ENCODE data around the gene SMAD4. TPM values are rescaled to one million over a fixed set of nuclear protein-coding genes. Genes with fewer than 3 reads are reported as not detected.
"Not testable (repeated sequence)": the region's sequence is repeated elsewhere in the genome, so short reads cannot be mapped to it uniquely, and the experiment has no call there.

Gene SMAD4
- 97.2 and 108 TPM in 2 replicates for total RNA-seq (2014; rRNA removed; shearing (Covaris generic))

- peak within 1 kb of the TSS; percentile 85 for H3K4me3 ChIP-seq
- no peaks in the 10 kb centered on the region for H3K9me3 ChIP-seq (replicated peaks)
- peak within 1 kb of the TSS; percentile 81 for H3K27ac ChIP-seq
- no peaks in the 10 kb centered on the region for H3K4me1 ChIP-seq
- no peaks in the 10 kb centered on the region for H3K27me3 ChIP-seq
- H3K36me3 ChIP-seq: peaks cover 13% of the 10 kb centered on the region
- DNase-seq: peak; percentile 95 to 96
Observed at GRCh38 chr18:51029694-51030536, at the start of gene SMAD4. TSS of gene SMAD4 (plus strand) at chr18:51030213. CDS start at chr18:51047047, 16,834 bp downstream.

- DNase-seq: no peak
- Histone ChIP-seq H3K9me3 (replicated peaks) (no peaks in the 10 kb centered on the region), H3K4me3 (no peak overlapping the region), H3K27ac (no peak overlapping the region), H3K36me3 (0 out of 2 replicates have a peak, but pooled peaks cover 15% of the 10 kb centered on the region), H3K27me3 (no peaks in the 10 kb centered on the region), H3K4me1 (no peaks in the 10 kb centered on the region)
Observed at GRCh38 chr18:50981381-50981780, 48.6 kb upstream of the SMAD4 start.

GRCh38 chr18:50982086-50982801 lies 47.8 kb upstream of the SMAD4 start:
- no peak for DNase-seq
- H3K27me3 ChIP-seq: no peaks in the 10 kb centered on the region
- H3K36me3 ChIP-seq: 0 out of 2 replicates have a peak, but pooled peaks cover 10% of the 10 kb centered on the region
- H3K4me1 ChIP-seq: no peaks in the 10 kb centered on the region
- H3K4me3 ChIP-seq: no peak overlapping the region
- H3K9me3 ChIP-seq (replicated peaks): no peaks in the 10 kb centered on the region
- no peak overlapping the region for H3K27ac ChIP-seq

- H3K27ac ChIP-seq: no peak overlapping the region
- H3K4me1 ChIP-seq: no peaks in the 10 kb centered on the region
- H3K9me3 ChIP-seq (replicated peaks): no peaks in the 10 kb centered on the region
- H3K4me3 ChIP-seq: no peak overlapping the region
- no peaks in the 10 kb centered on the region for H3K27me3 ChIP-seq
- no peak for DNase-seq
- H3K36me3 ChIP-seq: 0 out of 2 replicates have a peak, but pooled peaks cover 5% of the 10 kb centered on the region
Observed at GRCh38 chr18:50982802-50983179, 47.2 kb upstream of the SMAD4 start.

GRCh38 chr18:50986360-50987087 lies 43.5 kb upstream of the SMAD4 start:
- DNase-seq: no peak
- H3K36me3 ChIP-seq: no peaks in the 10 kb centered on the region
- H3K4me3 ChIP-seq: no peak overlapping the region
- H3K9me3 ChIP-seq (replicated peaks): no peaks in the 10 kb centered on the region
- H3K27ac ChIP-seq: no peak overlapping the region
- no peaks in the 10 kb centered on the region for H3K27me3 ChIP-seq
- H3K4me1 ChIP-seq: no peaks in the 10 kb centered on the region

- no peak for DNase-seq
- no peaks in the 10 kb centered on the region for H3K27me3 ChIP-seq
- no peaks in the 10 kb centered on the region for H3K36me3 ChIP-seq
- no peaks in the 10 kb centered on the region for H3K9me3 ChIP-seq (replicated peaks)
- no peaks in the 10 kb centered on the region for H3K4me1 ChIP-seq
- H3K27ac ChIP-seq: no peak overlapping the region
- H3K4me3 ChIP-seq: no peak overlapping the region
Observed at GRCh38 chr18:50987261-50987660, 42.8 kb upstream of the SMAD4 start.

GRCh38 chr18:50989711-50990110 lies 40.3 kb upstream of the SMAD4 start:
- Histone ChIP-seq H3K36me3 (no peaks in the 10 kb centered on the region), H3K9me3 (replicated peaks) (no peaks in the 10 kb centered on the region), H3K4me3 (no peak overlapping the region), H3K4me1 (no peaks in the 10 kb centered on the region), H3K27me3 (no peaks in the 10 kb centered on the region), H3K27ac (no peak overlapping the region)
- no peak for DNase-seq

GRCh38 chr18:50992351-50992762 lies 37.7 kb upstream of the SMAD4 start:
- Histone ChIP-seq H3K9me3 (replicated peaks) (no peaks in the 10 kb centered on the region), H3K36me3 (no peaks in the 10 kb centered on the region), H3K27me3 (no peaks in the 10 kb centered on the region), H3K4me3 (no peak overlapping the region), H3K27ac (no peak overlapping the region), H3K4me1 (no peaks in the 10 kb centered on the region)
- no peak for DNase-seq

GRCh38 chr18:50994031-50994430 lies 36.0 kb upstream of the SMAD4 start:
- Histone ChIP-seq H3K4me1 (no peaks in the 10 kb centered on the region), H3K4me3 (no peak overlapping the region), H3K27me3 (no peaks in the 10 kb centered on the region), H3K27ac (no peak overlapping the region), H3K9me3 (replicated peaks) (no peaks in the 10 kb centered on the region), H3K36me3 (no peaks in the 10 kb centered on the region)
- no peak for DNase-seq

- H3K36me3 ChIP-seq, H3K27ac ChIP-seq, H3K4me1 ChIP-seq: not testable (repeated sequence)
Observed at GRCh38 chr18:51003174-51003573, 26.8 kb upstream of the SMAD4 start.

GRCh38 chr18:51006061-51006818 lies 23.8 kb upstream of the SMAD4 start:
- Histone ChIP-seq H3K36me3 (no peaks in the 10 kb centered on the region), H3K27me3 (no peaks in the 10 kb centered on the region), H3K9me3 (replicated peaks) (no peaks in the 10 kb centered on the region; the same call in 1 of the 2 replicates), H3K4me3 (no peak overlapping the region), H3K27ac (no peak overlapping the region), H3K4me1 (peaks cover 3% of the 10 kb centered on the region; the same call in 1 of the 2 replicates)
- no peak for DNase-seq

More at GRCh38 chr18:51003174-51003573, 26.8 kb upstream of the SMAD4 start:
- not testable (repeated sequence) for DNase-seq; H3K9me3 ChIP-seq (replicated peaks); H3K27me3 ChIP-seq; H3K4me3 ChIP-seq

- H3K27ac ChIP-seq: no peak overlapping the region
- no peak for DNase-seq
Observed at GRCh38 chr18:51006948-51007789, 22.8 kb upstream of the SMAD4 start.

GRCh38 chr18:51007790-51008139 lies 22.2 kb upstream of the SMAD4 start:
- H3K27ac ChIP-seq: no peak overlapping the region
- no peak overlapping the region for H3K4me3 ChIP-seq
- no peaks in the 10 kb centered on the region; the same call in 1 of the 2 replicates for H3K9me3 ChIP-seq (replicated peaks)
- no peak for DNase-seq
- H3K27me3 ChIP-seq: no peaks in the 10 kb centered on the region
- H3K4me1 ChIP-seq: peaks cover 3% of the 10 kb centered on the region; the same call in 1 of the 2 replicates
- no peaks in the 10 kb centered on the region for H3K36me3 ChIP-seq

More at GRCh38 chr18:51006948-51007789, 22.8 kb upstream of the SMAD4 start:
- no peak overlapping the region for H3K4me3 ChIP-seq
- H3K9me3 ChIP-seq (replicated peaks): no peaks in the 10 kb centered on the region; the same call in 1 of the 2 replicates
- H3K27me3 ChIP-seq: no peaks in the 10 kb centered on the region
- no peaks in the 10 kb centered on the region for H3K36me3 ChIP-seq
- peaks cover 3% of the 10 kb centered on the region; the same call in 1 of the 2 replicates for H3K4me1 ChIP-seq
